ENCODE measurements around the gene RNF123.

DNA sequence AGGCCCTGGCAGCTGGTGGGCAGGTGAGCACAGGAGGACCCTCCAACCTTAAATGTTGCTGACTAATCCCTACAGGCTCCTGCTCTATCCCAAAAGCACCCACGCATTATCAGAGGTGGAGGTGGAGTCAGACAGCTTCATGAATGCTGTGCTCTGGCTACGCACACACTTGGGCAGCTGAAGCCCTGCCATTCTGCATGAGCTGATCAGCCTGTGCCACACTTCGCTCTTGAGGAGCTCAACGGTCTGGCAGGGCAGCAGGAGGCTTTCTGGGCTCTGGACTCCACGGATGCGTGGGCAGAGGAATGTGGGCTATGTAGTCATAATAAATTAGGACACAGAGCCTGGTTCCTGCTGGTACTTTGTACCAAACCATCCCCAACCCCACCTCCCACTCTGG is 6.2 kb upstream of the RNF123 start:
- TF ChIP-seq TAF1 (conservative IDR thresholded peaks at IDR 0.05), result no peak
- TF ChIP-seq ATF3 (IDR thresholded peaks at IDR 0.05), result no peak
- no peak for TF ChIP-seq CTCF (IDR thresholded peaks at IDR 0.05; ENCODE audit: low read depth, low read length, missing input control)
- TF ChIP-seq MAX (IDR thresholded peaks at IDR 0.05), result no peak
- TF ChIP-seq FOXA1 (IDR thresholded peaks at IDR 0.05), result no peak
- TF ChIP-seq NR2F2 (IDR thresholded peaks at IDR 0.05), result no peak
- TF ChIP-seq HNF4A (conservative IDR thresholded peaks at IDR 0.05), result no peak
- TF ChIP-seq JUND (IDR thresholded peaks at IDR 0.05), result no peak
- TF ChIP-seq GABPA (IDR thresholded peaks at IDR 0.05 in 1 of 2, conservative IDR thresholded peaks at IDR 0.05 in 1 of 2), result no peak
- TF ChIP-seq SP1 (IDR thresholded peaks at IDR 0.05), result no peak
- TF ChIP-seq RXRA (IDR thresholded peaks at IDR 0.05), result no peak
- TF ChIP-seq RAD21 (IDR thresholded peaks at IDR 0.05), result no peak
